ENCODE results near the gene HAGH. TPM values are rescaled to one million over a fixed set of nuclear protein-coding genes. Genes with fewer than 3 reads are reported as not detected.

HAGH gene
- polyA plus RNA-seq, 1 donor: 55.5 TPM

DNA sequence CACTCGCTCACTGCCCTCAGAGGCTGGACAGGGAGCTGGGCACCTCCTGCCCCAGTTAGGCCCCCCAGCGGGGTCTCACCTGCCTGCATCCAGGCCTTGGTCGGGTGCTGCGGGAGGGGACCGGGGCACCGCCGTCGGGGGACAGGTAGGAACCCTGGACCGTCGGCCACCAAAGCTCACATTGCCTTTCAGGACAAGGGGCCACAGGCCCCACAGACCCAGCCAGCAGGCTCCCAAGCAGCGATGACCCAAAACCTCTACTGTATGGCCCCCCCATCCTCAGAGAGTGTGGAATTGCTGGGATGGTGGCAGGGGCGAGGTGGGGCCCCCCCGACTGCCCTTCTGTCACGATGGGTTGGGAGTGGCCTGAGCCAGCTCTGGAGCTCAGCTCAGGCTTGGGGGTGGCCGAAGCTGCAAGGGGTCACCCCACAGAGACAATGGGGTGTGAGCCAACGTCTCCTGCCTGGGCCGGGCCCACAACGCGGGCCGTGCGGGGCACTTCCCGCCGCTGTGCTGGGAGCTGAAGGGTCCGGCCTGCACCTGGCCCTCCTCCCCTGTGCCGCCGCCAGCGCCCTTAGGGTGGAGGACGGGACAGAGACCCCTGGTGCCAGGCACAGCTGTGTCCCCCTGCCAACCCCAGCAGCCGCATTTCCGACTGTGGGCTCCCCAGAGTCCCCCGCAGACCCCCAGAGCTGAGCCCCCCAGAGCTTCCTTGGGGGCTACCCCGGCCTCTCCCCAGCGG, 33.6 kb downstream of the HAGH start:
- no peaks in the 10 kb centered on the region for H3K27me3 ChIP-seq (ENCODE audit: control insufficient read depth, insufficient read depth, low read length)
- H3K4me3 ChIP-seq (ENCODE audit: low read length): peak overlapping the region; percentile 39
- H3K4me1 ChIP-seq (ENCODE audit: control insufficient read depth, insufficient read depth, low read length): peaks cover 13% of the 10 kb centered on the region
- no CpG with 5 or more reads among the region's 33 CpGs for WGBS (ENCODE audit: insufficient coverage, low lambda C conversion rate)
- no peak for DNase-seq
- peaks cover 31% of the 10 kb centered on the region for H3K9me3 ChIP-seq (ENCODE audit: control insufficient read depth, low read depth, low read length)
- H3K36me3 ChIP-seq (ENCODE audit: control insufficient read depth, insufficient read depth, low read length): peaks cover 30% of the 10 kb centered on the region
- H3K27ac ChIP-seq (ENCODE audit: low read length): no peak overlapping the region

DNA sequence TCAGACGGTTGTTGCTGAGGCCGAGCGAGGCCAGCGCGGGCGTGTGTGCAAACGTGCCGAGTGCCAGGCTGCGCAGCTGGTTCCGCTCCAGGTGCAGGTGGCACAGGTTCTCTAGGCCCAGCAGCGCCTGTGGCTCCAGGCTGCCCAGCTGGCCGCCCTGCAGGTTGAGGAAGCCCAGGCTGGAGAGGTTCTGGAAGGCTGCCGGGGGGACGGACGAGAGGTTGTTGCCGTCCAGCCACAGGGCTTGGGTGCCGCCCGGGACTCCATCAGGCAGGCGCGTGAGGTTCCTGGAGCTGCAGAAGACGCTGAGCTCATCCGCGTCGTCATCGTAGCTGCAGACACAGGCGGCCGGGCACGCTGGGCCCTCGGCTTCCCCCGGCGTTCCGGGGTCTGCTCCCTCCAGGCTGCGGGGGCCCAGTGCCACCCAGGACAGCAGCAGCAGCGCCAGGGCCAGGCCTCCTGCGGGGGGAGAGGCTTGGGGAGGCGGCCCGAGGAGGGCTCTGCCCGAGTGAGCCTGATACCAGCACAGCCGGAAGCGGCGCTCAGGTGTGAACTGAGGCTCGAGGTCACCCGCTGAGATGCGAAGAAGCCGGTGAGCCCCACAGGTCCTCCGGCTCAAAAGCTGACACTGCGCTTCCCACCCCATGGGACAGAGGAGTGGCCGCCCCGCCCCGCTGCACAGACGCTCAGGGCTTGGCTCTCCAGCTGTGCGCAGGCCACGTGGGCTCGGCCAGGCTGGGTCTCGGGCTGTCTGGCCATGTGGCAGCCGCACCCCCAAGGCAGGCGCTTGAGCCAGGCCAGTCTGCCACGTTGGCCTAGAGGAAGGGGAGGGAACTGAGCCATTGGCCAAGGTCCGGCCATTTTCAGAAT, 34.4 kb downstream of the HAGH start:
- DNase-seq: no peak
- Histone ChIP-seq H3K27ac (ENCODE audit: low read length) (no peak overlapping the region), H3K4me3 (ENCODE audit: low read length) (no peak overlapping the region), H3K9me3 (ENCODE audit: control insufficient read depth, low read depth, low read length) (peaks cover 29% of the 10 kb centered on the region), H3K4me1 (ENCODE audit: control insufficient read depth, insufficient read depth, low read length) (peaks cover 13% of the 10 kb centered on the region), H3K27me3 (ENCODE audit: control insufficient read depth, insufficient read depth, low read length) (no peaks in the 10 kb centered on the region), H3K36me3 (ENCODE audit: control insufficient read depth, insufficient read depth, low read length) (peaks cover 37% of the 10 kb centered on the region)
- no CpG with 5 or more reads among the region's 59 CpGs for WGBS (ENCODE audit: insufficient coverage, low lambda C conversion rate)

DNA sequence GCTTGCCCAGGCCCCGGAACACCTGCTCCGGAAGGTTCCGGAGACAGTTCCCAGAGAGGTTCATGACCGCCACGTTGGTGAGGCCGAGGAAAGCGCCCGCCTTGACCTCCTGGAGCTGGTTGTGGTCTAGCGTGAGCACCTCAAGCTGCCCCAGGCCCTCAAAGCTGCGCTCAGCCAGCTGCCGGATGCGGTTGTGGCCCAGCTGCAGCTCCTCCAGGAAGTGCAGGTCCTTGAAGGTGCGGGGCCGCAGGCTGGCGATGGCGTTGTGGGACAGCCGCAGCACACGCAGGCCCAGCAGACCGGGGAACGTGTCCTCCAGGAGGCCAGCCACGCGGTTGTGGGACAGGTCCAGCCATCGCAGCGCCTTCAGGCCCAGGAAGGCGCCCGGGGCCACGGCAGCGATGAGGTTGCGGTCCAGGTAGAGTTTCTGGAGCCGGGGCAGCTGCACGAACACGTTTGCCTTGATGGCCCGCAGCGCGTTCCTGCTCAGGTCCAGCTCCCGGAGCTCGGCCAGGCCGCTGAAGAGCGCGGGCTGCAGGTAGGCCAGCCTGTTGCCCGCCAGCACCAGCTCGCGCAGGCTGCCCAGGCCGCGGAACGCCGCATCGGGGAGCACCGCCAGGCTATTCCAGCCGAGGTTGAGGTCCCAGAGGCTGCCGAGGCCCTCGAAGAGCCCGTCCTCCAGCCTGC, 35.2 kb downstream of the HAGH start:
- no CpG with 5 or more reads among the region's 53 CpGs for WGBS (ENCODE audit: insufficient coverage, low lambda C conversion rate)
- peaks cover 29% of the 10 kb centered on the region for H3K9me3 ChIP-seq (ENCODE audit: control insufficient read depth, low read depth, low read length)
- H3K27ac ChIP-seq (ENCODE audit: low read length): no peak overlapping the region
- DNase-seq: no peak
- H3K4me1 ChIP-seq (ENCODE audit: control insufficient read depth, insufficient read depth, low read length): peaks cover 13% of the 10 kb centered on the region
- H3K27me3 ChIP-seq (ENCODE audit: control insufficient read depth, insufficient read depth, low read length): no peaks in the 10 kb centered on the region
- peaks cover 45% of the 10 kb centered on the region for H3K36me3 ChIP-seq (ENCODE audit: control insufficient read depth, insufficient read depth, low read length)
- no peak overlapping the region for H3K4me3 ChIP-seq (ENCODE audit: low read length)

GRCh38 chr16:1790611-1791255, 35.9 kb downstream of the HAGH start:
- WGBS (ENCODE audit: insufficient coverage, low lambda C conversion rate): no CpG with 5 or more reads among the region's 44 CpGs
- Histone ChIP-seq H3K4me3 (ENCODE audit: low read length) (no peak overlapping the region), H3K27ac (ENCODE audit: low read length) (no peak overlapping the region), H3K4me1 (ENCODE audit: control insufficient read depth, insufficient read depth, low read length) (peaks cover 13% of the 10 kb centered on the region), H3K36me3 (ENCODE audit: control insufficient read depth, insufficient read depth, low read length) (peaks cover 49% of the 10 kb centered on the region), H3K9me3 (ENCODE audit: control insufficient read depth, low read depth, low read length) (peaks cover 29% of the 10 kb centered on the region), H3K27me3 (ENCODE audit: control insufficient read depth, insufficient read depth, low read length) (no peaks in the 10 kb centered on the region)
- DNase-seq: no peak

GRCh38 chr16:1790261-1790610, 36.4 kb downstream of the HAGH start:
- peaks cover 29% of the 10 kb centered on the region for H3K9me3 ChIP-seq (ENCODE audit: control insufficient read depth, low read depth, low read length)
- H3K36me3 ChIP-seq (ENCODE audit: control insufficient read depth, insufficient read depth, low read length): peaks cover 52% of the 10 kb centered on the region
- no peak overlapping the region for H3K27ac ChIP-seq (ENCODE audit: low read length)
- no peak overlapping the region for H3K4me3 ChIP-seq (ENCODE audit: low read length)
- whole genome bisulfite sequencing (ENCODE audit: insufficient coverage, low lambda C conversion rate): no CpG with 5 or more reads among the region's 15 CpGs
- no peaks in the 10 kb centered on the region for H3K27me3 ChIP-seq (ENCODE audit: control insufficient read depth, insufficient read depth, low read length)
- H3K4me1 ChIP-seq (ENCODE audit: control insufficient read depth, insufficient read depth, low read length): peaks cover 10% of the 10 kb centered on the region
- no peak for DNase-seq

DNA sequence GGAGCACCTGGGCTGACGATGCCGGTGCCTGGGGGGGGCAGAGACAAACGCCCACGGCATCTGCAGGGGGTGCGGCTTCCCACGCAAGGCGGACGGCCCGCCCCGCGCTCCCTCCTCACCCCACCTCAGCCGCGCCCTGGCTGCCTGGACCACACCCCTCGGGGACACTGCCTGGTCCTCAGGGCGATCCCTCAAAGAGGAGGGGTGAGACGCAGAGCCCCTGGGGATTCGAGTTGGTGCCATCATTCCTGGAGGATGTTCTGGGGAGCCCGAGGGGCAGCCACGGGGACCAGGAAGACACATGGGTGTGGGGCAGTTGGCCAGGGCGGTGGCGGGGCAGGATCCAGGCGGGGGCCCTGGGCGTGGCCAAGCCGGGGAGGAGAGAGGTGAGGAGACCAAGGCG, 37.0 kb downstream of the HAGH start:
- H3K9me3 ChIP-seq (ENCODE audit: control insufficient read depth, low read depth, low read length): peaks cover 26% of the 10 kb centered on the region
- no peaks in the 10 kb centered on the region for H3K27me3 ChIP-seq (ENCODE audit: control insufficient read depth, insufficient read depth, low read length)
- H3K27ac ChIP-seq (ENCODE audit: low read length): no peak overlapping the region
- DNase-seq: no peak
- no peak overlapping the region for H3K4me3 ChIP-seq (ENCODE audit: low read length)
- no CpG with 5 or more reads among the region's 25 CpGs for WGBS (ENCODE audit: insufficient coverage, low lambda C conversion rate)
- H3K36me3 ChIP-seq (ENCODE audit: control insufficient read depth, insufficient read depth, low read length): peaks cover 54% of the 10 kb centered on the region
- H3K4me1 ChIP-seq (ENCODE audit: control insufficient read depth, insufficient read depth, low read length): peaks cover 9% of the 10 kb centered on the region

DNA sequence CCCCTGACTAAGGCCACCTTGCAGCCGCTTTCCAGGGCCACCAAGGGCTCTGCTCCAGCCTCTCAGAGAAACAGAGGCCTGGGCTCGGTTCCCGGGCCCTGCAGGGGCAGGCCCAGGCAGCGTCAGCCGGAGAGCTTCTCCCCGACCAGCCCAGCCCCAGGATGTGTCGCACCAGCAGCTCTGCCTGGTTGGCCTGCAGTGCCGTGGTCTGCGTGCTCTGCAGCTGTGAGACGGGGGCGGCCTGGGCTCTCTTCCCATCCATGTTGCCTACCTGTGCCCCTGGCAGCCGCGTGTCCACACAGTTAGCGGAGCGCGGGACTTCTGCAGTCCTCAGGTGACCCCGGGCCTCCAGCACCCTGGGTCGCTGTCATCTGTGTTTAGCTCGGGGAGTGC, 37.9 kb downstream of the HAGH start:
- H3K4me1 ChIP-seq (ENCODE audit: control insufficient read depth, insufficient read depth, low read length): peaks cover 7% of the 10 kb centered on the region
- H3K4me3 ChIP-seq (ENCODE audit: low read length): no peak overlapping the region
- H3K36me3 ChIP-seq (ENCODE audit: control insufficient read depth, insufficient read depth, low read length): peaks cover 54% of the 10 kb centered on the region
- H3K9me3 ChIP-seq (ENCODE audit: control insufficient read depth, low read depth, low read length): peaks cover 26% of the 10 kb centered on the region
- DNase-seq: no peak
- no peaks in the 10 kb centered on the region for H3K27me3 ChIP-seq (ENCODE audit: control insufficient read depth, insufficient read depth, low read length)
- WGBS (ENCODE audit: insufficient coverage, low lambda C conversion rate): no CpG with 5 or more reads among the region's 19 CpGs
- no peak overlapping the region for H3K27ac ChIP-seq (ENCODE audit: low read length)

GRCh38 chr16:1788095-1788707, 38.4 kb downstream of the HAGH start:
- H3K36me3 ChIP-seq (ENCODE audit: control insufficient read depth, insufficient read depth, low read length): peaks cover 54% of the 10 kb centered on the region

GRCh38 chr16:1787322-1788094, 39.1 kb downstream of the HAGH start:
- Histone ChIP-seq H3K4me1 (ENCODE audit: control insufficient read depth, insufficient read depth, low read length) (peaks cover 4% of the 10 kb centered on the region), H3K4me3 (ENCODE audit: low read length) (no peak overlapping the region), H3K27ac (ENCODE audit: low read length) (no peak overlapping the region), H3K36me3 (ENCODE audit: control insufficient read depth, insufficient read depth, low read length) (peaks cover 54% of the 10 kb centered on the region), H3K27me3 (ENCODE audit: control insufficient read depth, insufficient read depth, low read length) (no peaks in the 10 kb centered on the region), H3K9me3 (ENCODE audit: control insufficient read depth, low read depth, low read length) (peaks cover 26% of the 10 kb centered on the region)
- DNase-seq: no peak
- WGBS (ENCODE audit: insufficient coverage, low lambda C conversion rate): no CpG with 5 or more reads among the region's 44 CpGs

More at GRCh38 chr16:1788095-1788707, 38.4 kb downstream of the HAGH start:
- Histone ChIP-seq H3K9me3 (ENCODE audit: control insufficient read depth, low read depth, low read length) (peaks cover 26% of the 10 kb centered on the region), H3K27ac (ENCODE audit: low read length) (no peak overlapping the region), H3K4me1 (ENCODE audit: control insufficient read depth, insufficient read depth, low read length) (peaks cover 4% of the 10 kb centered on the region), H3K27me3 (ENCODE audit: control insufficient read depth, insufficient read depth, low read length) (no peaks in the 10 kb centered on the region), H3K4me3 (ENCODE audit: low read length) (no peak overlapping the region)
- no CpG with 5 or more reads among the region's 38 CpGs for WGBS (ENCODE audit: insufficient coverage, low lambda C conversion rate)
- no peak for DNase-seq
